ENCODE data around the gene TNFAIP8. TPM values are rescaled to one million over a fixed set of nuclear protein-coding genes. Genes with fewer than 3 reads are reported as not detected.

Gene TNFAIP8
- total RNA-seq, 1 experiment from 2014 or later, result 7.3 TPM

DNA sequence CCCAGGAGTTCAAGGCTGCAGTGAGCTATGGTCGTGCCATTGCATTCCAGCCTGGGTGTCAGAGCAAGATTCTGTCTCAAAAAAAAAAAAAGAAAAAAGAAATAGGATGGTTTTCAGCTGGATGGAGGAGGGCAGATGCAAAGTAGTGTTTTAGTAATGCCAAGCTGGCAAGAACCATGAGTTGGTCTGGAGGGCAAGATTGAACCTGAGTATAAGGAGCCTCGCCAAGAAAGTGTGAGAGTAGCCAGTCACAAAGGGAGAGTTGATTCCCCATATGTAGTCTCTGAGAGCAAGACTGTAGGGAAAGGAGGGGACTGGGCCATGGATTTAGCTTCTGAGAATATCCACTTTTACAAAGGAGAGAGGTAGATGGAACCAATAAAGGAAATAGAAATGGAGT, 6.9 kb downstream of the TNFAIP8 start:
- Histone ChIP-seq H3K4me2 (ENCODE audit: insufficient read depth, insufficient read length, low read length) (no peak overlapping the region), H4K20me1 (ENCODE audit: control insufficient read depth, insufficient read depth, insufficient read length) (no peaks in the 10 kb centered on the region), H3K4ac (ENCODE audit: low read depth, low read length) (no peak overlapping the region), H4K5ac (ENCODE audit: insufficient read length, low read depth, low read length) (no peak overlapping the region), H2AK5ac (ENCODE audit: insufficient read length, low read length) (no peak overlapping the region), H2BK12ac (ENCODE audit: insufficient read length, low read depth, low read length) (no peak overlapping the region), H2BK5ac (ENCODE audit: insufficient read length, low read length) (no peak overlapping the region), H3K27me3 (ENCODE audit: insufficient read depth, low read length) (no peaks in the 10 kb centered on the region), H3K27ac (ENCODE audit: insufficient read length, low read depth, low read length) (no peak overlapping the region), H3K79me2 (ENCODE audit: insufficient read depth, low read length) (no peaks in the 10 kb centered on the region), H3K14ac (ENCODE audit: insufficient read depth, low read length) (no peak overlapping the region), H3K79me1 (ENCODE audit: insufficient read depth, low read depth, low read length, poor library complexity, severe bottlenecking) (no peaks in the 10 kb centered on the region), H3K23me2 (ENCODE audit: insufficient read length, low read depth, low read length, poor library complexity, severe bottlenecking) (no peaks in the 10 kb centered on the region), H3K23ac (ENCODE audit: insufficient read length, low read depth, low read length) (no peak overlapping the region), H3K4me1 (ENCODE audit: insufficient read depth, low read length) (peaks cover 7% of the 10 kb centered on the region; the same call in 1 of the 2 replicates), H2AFZ (ENCODE audit: low read length) (no peak overlapping the region), H2BK20ac (ENCODE audit: low read depth, low read length, poor library complexity, severe bottlenecking) (no peak overlapping the region), H3K9ac (ENCODE audit: extremely low read depth, insufficient read length, low read length) (no peak overlapping the region), H2BK120ac (ENCODE audit: low read depth, low read length, poor library complexity, severe bottlenecking) (no peak overlapping the region), H3K56ac (ENCODE audit: insufficient read length, low read depth, low read length) (no peak overlapping the region), H2BK15ac (ENCODE audit: low read depth, low read length) (no peak overlapping the region), H4K8ac (replicated peaks; ENCODE audit: insufficient read length, low read depth, low read length) (no peak overlapping the region), H3K9me3 (ENCODE audit: control insufficient read depth, low read depth, low read length) (no peaks in the 10 kb centered on the region), H3T11ph (ENCODE audit: low read length) (no peak overlapping the region), H4K91ac (ENCODE audit: insufficient read length, low read depth, low read length) (no peak overlapping the region), H3K18ac (ENCODE audit: insufficient read length, low read depth, low read length) (no peak overlapping the region)
- no peak for DNase-seq
- Mint-ChIP-seq H3K36me3 (ENCODE audit: insufficient read depth in 1 of 3, low read depth in 3 of 3) (peaks cover 2 to 7% (median 4%) of the 10 kb centered on the region in 3 experiments; a peak in 3 of 7 replicates), H3K27me3 (ENCODE audit: low read depth) (peaks cover 4% of the 10 kb centered on the region; the same call in 1 of the 2 replicates), H3K9me3 (no peaks in the 10 kb centered on the region; a peak in 1 of 5 replicates), H3K4me3 (no peak overlapping the region), H3K4me1 (peaks cover 50% of the 10 kb centered on the region in 2 experiments), H3K27ac (peak overlapping the region in 1 of 3 experiments; percentile 71; a peak in 1 of 7 replicates)
- TF ChIP-seq CTCF (conservative IDR thresholded peaks at IDR 0.05), result no peak
- no CpG with 5 or more reads among the region's 2 CpGs for WGBS (ENCODE audit: extremely low coverage, insufficient read length, low lambda C conversion rate)

Measured in H9 (cell line).